Stimulated activated CD4-positive, alpha-beta T cell treated with anti-CD3 and anti-CD28 coated beads, Interleukin-4, amount 100 ng/mL, for 1 hour (primary cell): ENCODE results near the gene ZFP3.
"Not testable (repeated sequence)": the region's sequence is repeated elsewhere in the genome, so short reads cannot be mapped to it uniquely, and the experiment has no call there.

ENCODE experiments used
- DNase-seq: peaks from one replicate; pipeline ENCODE4 v3.0.0-alpha.2; 2020

Gene ZFP3

GRCh38 chr17:5080591-5080990 is 2.3 kb downstream of the ZFP3 start:
- no peak for DNase-seq

- no peak for DNase-seq
Observed at GRCh38 chr17:5092218-5093010, 14.1 kb downstream of the ZFP3 start.

- no peak for DNase-seq
Observed at GRCh38 chr17:5096731-5097100, 18.4 kb downstream of the ZFP3 start.

- peak; percentile 56 for DNase-seq
Observed at GRCh38 chr17:5097101-5097834, 19.0 kb downstream of the ZFP3 start.

GRCh38 chr17:5099271-5099670 is 21.0 kb downstream of the ZFP3 start:
- no peak for DNase-seq

GRCh38 chr17:5100832-5101231 is 22.6 kb downstream of the ZFP3 start:
- DNase-seq, result no peak

- DNase-seq, result no peak
Observed at GRCh38 chr17:5110816-5111215, 32.5 kb downstream of the ZFP3 start.

- DNase-seq, result peak; percentile 91
Observed at GRCh38 chr17:5111402-5112204, 33.3 kb downstream of the ZFP3 start, which contains the start of gene ZNF232. TSS of gene ZNF232 (minus strand) at chr17:5111878. CDS start at chr17:5111822, 56 bp downstream.

- DNase-seq, result peak; percentile 7
Observed at GRCh38 chr17:5115673-5116651, 37.7 kb downstream of the ZFP3 start, which contains the start of gene USP6. TSS of gene USP6 (plus strand) at chr17:5116032. CDS start at chr17:5130368, 14,336 bp downstream.

GRCh38 chr17:5118219-5118618 is 40.0 kb downstream of the ZFP3 start:
- no peak for DNase-seq

GRCh38 chr17:5120036-5120435 is 41.8 kb downstream of the ZFP3 start:
- no peak for DNase-seq

- DNase-seq, result not testable (repeated sequence)
Observed at GRCh38 chr17:5120436-5121185, 42.3 kb downstream of the ZFP3 start.

GRCh38 chr17:5121186-5121841 is 43.0 kb downstream of the ZFP3 start:
- DNase-seq, result no peak

- not testable (repeated sequence) for DNase-seq
Observed at GRCh38 chr17:5122056-5122455, 43.8 kb downstream of the ZFP3 start.

GRCh38 chr17:5122586-5123342 is 44.5 kb downstream of the ZFP3 start:
- no peak for DNase-seq

GRCh38 chr17:5123343-5124124 is 45.3 kb downstream of the ZFP3 start:
- DNase-seq, result no peak

GRCh38 chr17:5124125-5124760 is 46.0 kb downstream of the ZFP3 start:
- not testable (repeated sequence) for DNase-seq

- not testable (repeated sequence) for DNase-seq
Observed at GRCh38 chr17:5124896-5125295, 46.6 kb downstream of the ZFP3 start.
